Left renal cortex interstitium (tissue), 4 donors: ENCODE results near the gene ZNF560. TPM values are rescaled to one million over a fixed set of nuclear protein-coding genes. Genes with fewer than 3 reads are reported as not detected.

ENCODE experiments used
- DNase-seq, 4 donors: peaks; one replicate each; pipeline ENCODE4 v3.0.0-alpha.2; 2013; ENCODE audit warnings: low read depth in 4 of 4, low spot score in 2 of 4, missing footprints in 1 of 4
- polyA plus RNA-seq, 4 donors: library from polyadenylated mRNA; unstranded; fragments of 120-200 nt; gene quantifications; one replicate each; pipeline ENCODE4 v1.2.1, GENCODE V29; 2013; ENCODE audit not compliant: insufficient read length in 4 of 4

The ZNF560 gene
- polyA plus RNA-seq, 4 donors: 0.62 to 0.79 (median 0.77) TPM

GRCh38 chr19:9445037-9445436 is 53.4 kb downstream of the ZNF560 start:
- DNase-seq: no peak

GRCh38 chr19:9436358-9436757 is 62.1 kb downstream of the ZNF560 start:
- DNase-seq: no peak

GRCh38 chr19:9435279-9436268 is 62.8 kb downstream of the ZNF560 start, which contains the start of gene ZNF266:
Gene ZNF266, minus strand, starts transcription at chr19:9435573. Its CDS starts 15,484 bp downstream, at chr19:9420089.
- peak; percentile 79 to 90 (median 83) for DNase-seq

- DNase-seq: no peak
These were observed 66.9 kb downstream of the ZNF560 start for GRCh38 chr19:9431475-9431874.

GRCh38 chr19:9430444-9430843 is 68.0 kb downstream of the ZNF560 start:
- no peak for DNase-seq

- no peak for DNase-seq
These were observed 70.5 kb downstream of the ZNF560 start for GRCh38 chr19:9427941-9428340.

Other genes starting within 250 kb of the ZNF560 start
- not detected for gene OR7E24, start 247.7 kb downstream of the ZNF560 start, polyA plus RNA-seq
- 1 to 10 TPM; 6.5 to 8.7 (median 6.9) TPM for gene ZNF699, start 188.8 kb downstream of the ZNF560 start, polyA plus RNA-seq
- 10 to 100 TPM; 49.0 to 71.6 (median 62.9) TPM for gene ZNF559, start 174.4 kb downstream of the ZNF560 start, polyA plus RNA-seq
- gene ZNF177, start 135.6 kb downstream of the ZNF560 start, polyA plus RNA-seq: 10 to 100 TPM in 2 of 4 donors, 1 to 10 TPM in 2; 6.6 to 16.8 (median 11.4) TPM
- 10 to 100 TPM; 29.6 to 81.2 (median 38.0) TPM for gene ZNF266, start 63.0 kb downstream of the ZNF560 start, polyA plus RNA-seq
- 10 to 100 TPM; 19.6 to 23.3 (median 21.4) TPM for gene ZNF426, start 40.0 kb upstream of the ZNF560 start, polyA plus RNA-seq
- gene ZNF121, start 85.9 kb upstream of the ZNF560 start, polyA plus RNA-seq: 10 to 100 TPM; 13.5 to 31.6 (median 17.9) TPM
- gene ZNF561, start 122.6 kb upstream of the ZNF560 start, polyA plus RNA-seq: 10 to 100 TPM; 54.9 to 65.4 (median 63.1) TPM
- 10 to 100 TPM; 21.5 to 26.0 (median 22.6) TPM for gene ZNF562, start 176.5 kb upstream of the ZNF560 start, polyA plus RNA-seq